Nephron (organoid): Measurements from ENCODE around the gene MRTFA.
"Not testable (repeated sequence)": the region's sequence is repeated elsewhere in the genome, so short reads cannot be mapped to it uniquely, and the experiment has no call there.

Experiments
- H3K27ac Mint-ChIP-seq, 3 experiments: 2 replicates each; pipeline ENCODE4 v1.8.0; 2020; ENCODE audit warnings: mixed read lengths in 3 of 3, mild to moderate bottlenecking in 2 of 3, moderate library complexity in 1 of 3
- H3K27me3 Mint-ChIP-seq: 2 replicates; pipeline ENCODE4 v1.8.0; 2021; ENCODE audit warnings: low read depth, mild to moderate bottlenecking, moderate library complexity, mixed read lengths
- H3K36me3 Mint-ChIP-seq: 2 replicates; pipeline ENCODE4 v1.8.0; 2020; ENCODE audit warnings: low read depth, mixed read lengths
- H3K4me1 Mint-ChIP-seq: 2 replicates; pipeline ENCODE4 v1.8.0; 2020; ENCODE audit warnings: mixed read lengths
- H3K4me3 Mint-ChIP-seq, 3 experiments: 2 replicates each; pipeline ENCODE4 v1.8.0; 2020; ENCODE audit warnings: mild to moderate bottlenecking in 3 of 3, mixed read lengths in 3 of 3, moderate library complexity in 2 of 3
- H3K9me3 Mint-ChIP-seq: 2 replicates; pipeline ENCODE4 v1.8.0; 2020; ENCODE audit warnings: mixed read lengths
- TF ChIP-seq, protein P1 (sequence below), 3 experiments: fragments of 200-600 bp; sonication (generic); IDR thresholded peaks; one replicate each; pipeline ENCODE4 v1.5.0; 2021; ENCODE audit warnings: antibody characterized with exemption in 3 of 3; ENCODE audit not compliant: unreplicated experiment in 3 of 3

MRTFA gene

DNA sequence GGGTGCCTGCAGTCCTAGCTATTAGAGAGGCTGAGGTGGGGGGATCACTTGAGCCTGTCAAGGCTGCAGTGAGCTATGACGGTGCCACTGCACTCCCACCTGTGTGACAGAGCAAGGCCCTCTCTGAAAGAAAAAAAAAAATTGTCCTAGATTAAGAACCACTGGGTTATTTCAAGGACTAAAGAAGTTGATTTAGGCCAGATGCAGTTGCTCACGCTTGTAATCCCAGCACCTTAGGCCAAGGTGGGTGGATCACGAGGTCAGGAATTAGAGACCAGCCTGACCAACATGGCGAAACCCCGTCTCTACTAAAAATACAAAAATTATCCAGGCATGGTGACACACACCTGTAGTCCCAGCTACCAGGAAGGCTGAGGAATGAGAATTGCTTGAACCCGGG, 129.0 kb downstream of the MRTFA start:
- TF ChIP-seq, protein P1, sequence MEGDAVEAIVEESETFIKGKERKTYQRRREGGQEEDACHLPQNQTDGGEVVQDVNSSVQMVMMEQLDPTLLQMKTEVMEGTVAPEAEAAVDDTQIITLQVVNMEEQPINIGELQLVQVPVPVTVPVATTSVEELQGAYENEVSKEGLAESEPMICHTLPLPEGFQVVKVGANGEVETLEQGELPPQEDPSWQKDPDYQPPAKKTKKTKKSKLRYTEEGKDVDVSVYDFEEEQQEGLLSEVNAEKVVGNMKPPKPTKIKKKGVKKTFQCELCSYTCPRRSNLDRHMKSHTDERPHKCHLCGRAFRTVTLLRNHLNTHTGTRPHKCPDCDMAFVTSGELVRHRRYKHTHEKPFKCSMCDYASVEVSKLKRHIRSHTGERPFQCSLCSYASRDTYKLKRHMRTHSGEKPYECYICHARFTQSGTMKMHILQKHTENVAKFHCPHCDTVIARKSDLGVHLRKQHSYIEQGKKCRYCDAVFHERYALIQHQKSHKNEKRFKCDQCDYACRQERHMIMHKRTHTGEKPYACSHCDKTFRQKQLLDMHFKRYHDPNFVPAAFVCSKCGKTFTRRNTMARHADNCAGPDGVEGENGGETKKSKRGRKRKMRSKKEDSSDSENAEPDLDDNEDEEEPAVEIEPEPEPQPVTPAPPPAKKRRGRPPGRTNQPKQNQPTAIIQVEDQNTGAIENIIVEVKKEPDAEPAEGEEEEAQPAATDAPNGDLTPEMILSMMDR (IDR thresholded peaks at IDR 0.05; ENCODE audit: unreplicated experiment in 3 of 3): no peak
- Mint-ChIP-seq H3K9me3 (peaks cover 5% of the 10 kb centered on the region), H3K4me3 (no peak overlapping the region), H3K27ac (peak overlapping the region in 2 of 3 experiments; percentile 51 to 78), H3K36me3 (peaks cover 14% of the 10 kb centered on the region), H3K4me1 (peaks cover 44% of the 10 kb centered on the region), H3K27me3 (no peaks in the 10 kb centered on the region)

DNA sequence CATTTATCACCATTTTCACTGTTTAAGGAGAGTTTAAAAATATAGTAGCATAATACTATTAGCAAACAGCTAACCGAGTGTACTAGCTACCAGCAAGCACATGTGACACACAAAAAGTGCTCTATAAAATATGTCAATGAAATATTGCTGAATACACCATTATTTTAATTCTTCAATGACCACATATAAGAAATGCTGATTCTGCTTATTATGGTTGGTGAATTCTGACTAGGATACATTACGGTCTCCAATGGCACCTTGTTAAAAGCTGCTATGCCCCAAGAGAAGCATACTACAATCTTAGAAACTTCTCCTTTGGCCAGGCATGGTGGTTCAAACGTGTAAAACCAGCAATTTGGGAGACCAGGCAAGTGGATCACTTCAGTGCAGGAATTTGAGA, 129.8 kb downstream of the MRTFA start:
- TF ChIP-seq, protein P1 (IDR thresholded peaks at IDR 0.05; ENCODE audit: unreplicated experiment in 3 of 3): no peak
- Mint-ChIP-seq H3K27me3 (no peaks in the 10 kb centered on the region), H3K4me1 (peaks cover 39% of the 10 kb centered on the region), H3K9me3 (peaks cover 5% of the 10 kb centered on the region), H3K4me3 (no peak overlapping the region), H3K27ac (peak overlapping the region in 1 of 3 experiments; percentile 59), H3K36me3 (peaks cover 16% of the 10 kb centered on the region)

DNA sequence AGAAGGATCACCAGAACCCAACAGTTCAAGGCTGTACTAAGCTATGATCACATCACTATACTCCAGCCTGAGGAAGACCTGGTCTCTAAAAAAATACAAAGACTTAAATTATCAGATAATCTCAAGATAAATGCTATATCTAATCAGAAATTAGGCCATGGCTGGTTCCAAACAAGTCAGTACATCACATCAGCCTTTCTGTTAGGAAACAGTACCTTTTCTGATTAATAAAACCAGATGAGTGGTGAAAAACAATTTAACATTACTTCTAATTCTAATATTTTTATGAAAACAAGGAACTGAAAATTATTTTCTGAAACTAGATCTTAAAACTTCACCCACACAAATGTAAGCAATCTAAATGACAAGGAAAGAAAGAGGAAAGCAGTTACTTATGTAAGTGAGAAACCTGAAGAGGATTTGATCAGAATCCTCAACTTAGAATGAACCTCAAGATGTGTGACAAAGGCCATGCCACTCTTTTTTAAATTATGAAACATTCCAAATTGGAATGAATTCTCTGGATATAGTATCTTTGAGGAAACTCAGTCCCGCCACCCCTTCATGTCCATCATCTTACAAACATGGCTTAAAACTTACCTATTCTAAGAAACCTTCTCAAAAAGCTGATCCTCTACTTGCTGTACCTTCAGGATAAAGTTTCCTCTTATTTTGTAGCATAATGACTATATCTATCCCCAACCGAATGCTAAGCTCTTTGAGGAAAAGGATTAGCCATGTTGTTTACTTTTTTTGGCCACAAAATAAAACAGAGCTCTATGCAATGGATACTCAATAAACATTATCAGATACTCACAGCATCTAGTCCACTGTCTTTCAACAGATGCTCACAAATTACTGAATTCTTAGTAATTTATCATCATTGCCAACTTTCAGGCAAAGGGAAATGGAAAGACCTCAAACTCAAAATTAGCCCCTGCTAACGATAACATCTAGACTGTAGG, 132.0 kb downstream of the MRTFA start:
- H3K27me3 Mint-ChIP-seq: no peaks in the 10 kb centered on the region
- H3K9me3 Mint-ChIP-seq: peaks cover 5% of the 10 kb centered on the region
- TF ChIP-seq, protein P1 (IDR thresholded peaks at IDR 0.05; ENCODE audit: unreplicated experiment in 3 of 3): no peak
- H3K36me3 Mint-ChIP-seq: peaks cover 16% of the 10 kb centered on the region
- peak overlapping the region in 1 of 3 experiments; percentile 19 for H3K27ac Mint-ChIP-seq
- H3K4me3 Mint-ChIP-seq: no peak overlapping the region
- peaks cover 17% of the 10 kb centered on the region for H3K4me1 Mint-ChIP-seq

DNA sequence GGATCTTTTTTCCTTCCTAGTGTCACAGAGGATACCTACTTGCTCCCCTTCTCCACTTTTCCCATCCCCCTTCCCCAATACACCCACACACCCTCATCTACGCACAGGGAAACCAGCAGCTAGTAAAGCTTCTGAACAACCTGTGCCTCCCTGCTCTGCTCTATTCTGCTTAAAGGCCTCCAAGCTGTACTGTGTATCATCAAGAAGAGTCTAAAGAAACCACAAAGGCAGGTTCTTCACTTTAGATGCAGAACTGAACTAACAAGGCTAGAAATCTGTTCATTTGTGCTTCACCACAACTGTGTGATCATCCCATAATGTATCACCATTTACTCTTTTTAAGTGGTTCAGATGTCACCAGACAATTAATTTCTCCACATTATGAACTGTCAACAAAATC, 133.6 kb downstream of the MRTFA start:
- H3K4me3 Mint-ChIP-seq: no peak overlapping the region
- H3K36me3 Mint-ChIP-seq: peaks cover 21% of the 10 kb centered on the region
- H3K27ac Mint-ChIP-seq: no peak overlapping the region
- H3K4me1 Mint-ChIP-seq: peaks cover 13% of the 10 kb centered on the region
- TF ChIP-seq, protein P1 (IDR thresholded peaks at IDR 0.05; ENCODE audit: unreplicated experiment in 3 of 3): no peak
- H3K27me3 Mint-ChIP-seq: no peaks in the 10 kb centered on the region
- H3K9me3 Mint-ChIP-seq: peaks cover 5% of the 10 kb centered on the region

DNA sequence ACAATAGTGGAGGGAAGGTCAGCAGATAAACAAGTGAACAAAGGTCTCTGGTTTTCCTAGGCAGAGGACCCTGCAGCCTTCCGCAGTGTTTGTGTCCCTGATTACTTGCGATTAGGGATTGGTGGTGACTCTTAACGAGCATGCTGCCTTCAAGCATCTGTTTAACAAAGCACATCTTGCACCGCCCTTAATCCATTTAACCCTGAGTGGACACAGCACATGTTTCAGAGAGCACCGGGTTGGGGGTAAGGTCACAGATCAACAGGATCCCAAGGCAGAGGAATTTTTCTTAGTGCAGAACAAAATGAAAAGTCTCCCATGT, 136.1 kb downstream of the MRTFA start:
- peaks cover 12% of the 10 kb centered on the region for H3K4me1 Mint-ChIP-seq
- H3K27me3 Mint-ChIP-seq, H3K27ac Mint-ChIP-seq, H3K4me3 Mint-ChIP-seq, H3K9me3 Mint-ChIP-seq: not testable (repeated sequence)
- H3K36me3 Mint-ChIP-seq: peaks cover 21% of the 10 kb centered on the region

DNA sequence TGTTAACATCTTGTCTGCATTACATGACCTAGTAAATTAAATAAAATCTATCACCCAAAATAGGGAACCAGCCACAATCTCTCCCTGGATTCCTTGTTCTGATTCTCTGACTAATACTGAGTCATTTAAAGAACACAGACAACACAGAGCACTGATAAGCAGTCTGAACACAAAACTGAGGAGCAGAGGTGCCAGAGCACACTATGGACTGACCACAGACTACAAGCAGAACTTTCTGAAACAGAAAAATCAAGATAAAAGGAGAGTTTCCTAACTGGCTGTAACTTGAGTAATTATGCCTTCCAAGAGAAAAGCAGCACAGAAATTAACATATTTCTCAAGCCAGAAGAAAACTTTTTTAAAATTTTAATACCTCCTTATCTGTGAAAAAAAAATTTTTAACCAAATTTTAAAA, 137.3 kb downstream of the MRTFA start:
- Mint-ChIP-seq H3K4me1 (peaks cover 12% of the 10 kb centered on the region), H3K36me3 (peaks cover 17% of the 10 kb centered on the region), H3K4me3 (no peak overlapping the region), H3K9me3 (peaks cover 5% of the 10 kb centered on the region), H3K27me3 (no peaks in the 10 kb centered on the region), H3K27ac (peak overlapping the region in 2 of 3 experiments; percentile 49 to 71)
- TF ChIP-seq, protein P1 (IDR thresholded peaks at IDR 0.05; ENCODE audit: unreplicated experiment in 3 of 3): no peak
